GM19193 (cell line): Measurements from ENCODE around the gene GINS2.

Experiments
- POLR2A ChIP-seq: IDR thresholded peaks from 4 replicates; pipeline ENCODE4 v1.6.1; 2011; ENCODE audit not compliant: insufficient read depth, insufficient read length; ENCODE audit errors: extremely low read depth

The GINS2 gene

GRCh38 chr16:85706449-85707034, 17.8 kb upstream of the GINS2 start:
- no peak for TF ChIP-seq POLR2A

- no peak for TF ChIP-seq POLR2A
Measured at GRCh38 chr16:85704900-85705846, 16.4 kb upstream of the GINS2 start.

GRCh38 chr16:85704011-85704410, 15.3 kb upstream of the GINS2 start:
- no peak for TF ChIP-seq POLR2A

GRCh38 chr16:85699628-85700027, 10.9 kb upstream of the GINS2 start:
- TF ChIP-seq POLR2A = no peak

GRCh38 chr16:85698935-85699558, 10.3 kb upstream of the GINS2 start:
- no peak for TF ChIP-seq POLR2A

- TF ChIP-seq POLR2A = no peak
Measured at GRCh38 chr16:85698459-85698891, 9.7 kb upstream of the GINS2 start.

GRCh38 chr16:85697431-85697830, 8.7 kb upstream of the GINS2 start:
- no peak for TF ChIP-seq POLR2A

- no peak for TF ChIP-seq POLR2A
Measured at GRCh38 chr16:85696781-85697180, 8.0 kb upstream of the GINS2 start.

- no peak for TF ChIP-seq POLR2A
Measured at GRCh38 chr16:85695196-85696128, 6.7 kb upstream of the GINS2 start.

- no peak for TF ChIP-seq POLR2A
Measured at GRCh38 chr16:85690469-85691064, 1.8 kb upstream of the GINS2 start.

- TF ChIP-seq POLR2A = no peak
Measured at GRCh38 chr16:85689950-85690320, 1.2 kb upstream of the GINS2 start.

- TF ChIP-seq POLR2A = no peak
Measured at GRCh38 chr16:85689285-85689949, 663 bp upstream of the GINS2 start.

GRCh38 chr16:85687651-85688471, 893 bp downstream of the GINS2 start:
- no peak for TF ChIP-seq POLR2A
